Tibial artery (tissue), 4 donors: ENCODE data around the gene DAND5.

Experiments used
- DNase-seq, 2 donors: peaks; one replicate each; pipeline ENCODE4 v3.0.0-alpha.2; 2019
- H3K27ac ChIP-seq, 2 donors: fragments of 200-600 bp; sonication (generic) in 1 of 2; 1 replicate in 1 of 2; 2 replicates in 1 of 2; pipeline ENCODE4 v1.5.1; 2018 to 2019; ENCODE audit warnings: mild to moderate bottlenecking in 1 of 2
- H3K27me3 ChIP-seq, 2 donors: fragments of 200-600 bp; sonication (generic) in 1 of 2; one replicate each; pipeline versions ENCODE4 v1.5.1 to v1.6.0; 2016 to 2019
- H3K36me3 ChIP-seq, 3 donors: fragments of 200-600 bp; sonication (generic) in 2 of 3; one replicate each; pipeline ENCODE4 v1.5.1; 2016 to 2019; ENCODE audit warnings: mild to moderate bottlenecking in 2 of 3
- H3K4me1 ChIP-seq, 4 donors: fragments of 200-600 bp; sonication (generic) in 2 of 4; 1 replicate in 3 of 4; 2 replicates in 1 of 4; pipeline ENCODE4 v1.5.1; 2016 to 2019
- H3K4me3 ChIP-seq, 2 donors: fragments of 200-600 bp; sonication (generic) in 1 of 2; 1 replicate in 1 of 2; 2 replicates in 1 of 2; pipeline ENCODE4 v1.5.1; 2018 to 2019; ENCODE audit warnings: mild to moderate bottlenecking in 2 of 2
- H3K9me3 ChIP-seq, 3 donors: fragments of 200-600 bp; sonication (generic) in 1 of 3; one replicate each; pipeline ENCODE4 v1.5.1; 2016 to 2019
- intact Hi-C: fragments of 100-400 bp; cut with DNase I; formaldehyde crosslinking; loops from one replicate; pipeline ENCODE4 v1.15.0; 2023; ENCODE audit warnings: low total_unique reads
- TF ChIP-seq, protein P1 (sequence below), 2 experiments: fragments of 200-600 bp in 1 of 2; fragments of 450-650 bp in 1 of 2; IDR thresholded peaks; one replicate each; pipeline ENCODE4 v1.5.1; 2017 to 2019; ENCODE audit warnings: antibody characterized with exemption in 2 of 2, mild to moderate bottlenecking in 1 of 2, moderate library complexity in 1 of 2

The DAND5 gene

DNA sequence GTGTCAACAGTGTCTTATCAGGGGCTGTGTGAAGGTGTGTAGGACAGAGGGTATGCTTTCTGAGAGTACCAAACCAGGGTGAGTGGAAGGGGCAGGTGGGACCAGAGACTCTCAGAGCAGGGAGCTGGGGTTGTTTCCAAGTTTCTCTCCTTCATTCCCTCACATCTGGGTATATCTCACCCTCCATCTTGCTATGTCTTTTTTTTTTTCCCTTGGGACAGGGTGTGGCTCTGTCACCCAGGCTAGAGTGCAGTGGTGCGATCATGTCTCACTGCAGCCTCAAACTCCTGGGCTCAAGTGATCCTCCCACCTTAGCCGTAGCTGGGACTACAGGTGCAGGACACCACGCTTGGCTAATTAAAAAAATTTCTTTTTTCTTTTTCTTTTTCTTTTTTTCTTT is 10.6 kb downstream of the DAND5 start:
- no peak for DNase-seq

DNA sequence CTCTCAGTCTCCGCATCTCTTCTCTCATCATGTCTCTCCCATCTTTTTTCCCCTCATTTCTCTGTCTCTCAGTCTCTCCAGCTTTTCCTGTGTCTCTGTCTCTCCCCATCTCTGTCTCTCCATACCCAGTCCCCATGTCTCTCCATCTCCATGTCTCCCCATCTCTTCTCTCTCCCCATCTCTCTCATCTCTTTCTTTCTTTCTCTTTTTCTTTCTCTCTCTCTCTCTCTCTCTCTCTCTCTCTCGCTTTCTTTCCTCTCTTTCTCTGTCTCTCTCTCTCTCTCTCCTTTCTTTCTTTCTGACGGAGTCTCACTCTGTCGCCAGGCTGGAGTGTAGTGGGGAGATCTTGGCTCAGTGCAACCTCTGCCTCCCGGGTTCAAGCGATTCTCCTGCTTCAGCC is 13.3 kb downstream of the DAND5 start:
- Histone ChIP-seq H3K27me3 (no peaks in the 10 kb centered on the region), H3K4me3 (no peak overlapping the region), H3K36me3 (no peaks in the 10 kb centered on the region), H3K27ac (peak overlapping the region in 1 of 2 donors; percentile 50), H3K9me3 (no peaks in the 10 kb centered on the region), H3K4me1 (peaks cover 0 to 30% (median 13%) of the 10 kb centered on the region in 4 donors)
- no peak for DNase-seq
- TF ChIP-seq, protein P1, sequence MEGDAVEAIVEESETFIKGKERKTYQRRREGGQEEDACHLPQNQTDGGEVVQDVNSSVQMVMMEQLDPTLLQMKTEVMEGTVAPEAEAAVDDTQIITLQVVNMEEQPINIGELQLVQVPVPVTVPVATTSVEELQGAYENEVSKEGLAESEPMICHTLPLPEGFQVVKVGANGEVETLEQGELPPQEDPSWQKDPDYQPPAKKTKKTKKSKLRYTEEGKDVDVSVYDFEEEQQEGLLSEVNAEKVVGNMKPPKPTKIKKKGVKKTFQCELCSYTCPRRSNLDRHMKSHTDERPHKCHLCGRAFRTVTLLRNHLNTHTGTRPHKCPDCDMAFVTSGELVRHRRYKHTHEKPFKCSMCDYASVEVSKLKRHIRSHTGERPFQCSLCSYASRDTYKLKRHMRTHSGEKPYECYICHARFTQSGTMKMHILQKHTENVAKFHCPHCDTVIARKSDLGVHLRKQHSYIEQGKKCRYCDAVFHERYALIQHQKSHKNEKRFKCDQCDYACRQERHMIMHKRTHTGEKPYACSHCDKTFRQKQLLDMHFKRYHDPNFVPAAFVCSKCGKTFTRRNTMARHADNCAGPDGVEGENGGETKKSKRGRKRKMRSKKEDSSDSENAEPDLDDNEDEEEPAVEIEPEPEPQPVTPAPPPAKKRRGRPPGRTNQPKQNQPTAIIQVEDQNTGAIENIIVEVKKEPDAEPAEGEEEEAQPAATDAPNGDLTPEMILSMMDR (IDR thresholded peaks at IDR 0.05), result no peak
- intact Hi-C loops, result loop anchor here (2.0 kb wide), 1 partner anchor 110 kb away; no protein-coding TSS in a partner anchor

More for the DNA sequence above, 10.6 kb downstream of the DAND5 start:
- TF ChIP-seq, protein P1 (IDR thresholded peaks at IDR 0.05), result no peak
- intact Hi-C loops, result no loop called here
- no peaks in the 10 kb centered on the region for H3K36me3 ChIP-seq
- H3K27me3 ChIP-seq, result no peaks in the 10 kb centered on the region
- H3K9me3 ChIP-seq, result no peaks in the 10 kb centered on the region
- peaks cover 0 to 21% (median 9%) of the 10 kb centered on the region in 4 donors for H3K4me1 ChIP-seq
- H3K27ac ChIP-seq, result no peak overlapping the region
- H3K4me3 ChIP-seq, result no peak overlapping the region

DNA sequence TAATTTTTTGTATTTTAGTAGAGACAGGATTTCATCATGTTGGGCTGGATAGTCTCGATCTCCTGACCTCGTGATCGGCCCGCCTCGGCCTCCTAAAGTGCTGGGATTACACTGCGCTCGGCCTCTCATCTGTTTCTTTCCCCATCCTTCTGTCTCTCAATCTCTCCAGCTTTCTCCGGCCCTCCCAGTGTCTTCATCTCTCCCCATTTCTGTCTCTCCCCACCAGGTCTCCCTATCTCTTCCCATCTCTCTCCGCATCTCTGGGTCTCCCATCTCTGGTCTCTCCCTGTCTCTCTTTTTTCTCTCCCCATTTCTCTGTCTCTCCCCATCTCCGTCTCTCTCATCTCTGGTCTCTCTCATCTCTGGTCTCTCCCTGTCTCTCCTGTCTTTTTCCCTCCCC is 13.7 kb downstream of the DAND5 start:
- Histone ChIP-seq H3K4me3 (peak overlapping the region; percentile 33 to 43), H3K36me3 (no peaks in the 10 kb centered on the region), H3K27ac (peak overlapping the region; percentile 36 to 50), H3K27me3 (no peaks in the 10 kb centered on the region), H3K9me3 (no peaks in the 10 kb centered on the region), H3K4me1 (peaks cover 0 to 30% (median 13%) of the 10 kb centered on the region in 4 donors)
- no peak for DNase-seq
- intact Hi-C loops, result loop anchor here (2.0 kb wide), 1 partner anchor 110 kb away; no protein-coding TSS in a partner anchor
- TF ChIP-seq, protein P1 (IDR thresholded peaks at IDR 0.05), result no peak

DNA sequence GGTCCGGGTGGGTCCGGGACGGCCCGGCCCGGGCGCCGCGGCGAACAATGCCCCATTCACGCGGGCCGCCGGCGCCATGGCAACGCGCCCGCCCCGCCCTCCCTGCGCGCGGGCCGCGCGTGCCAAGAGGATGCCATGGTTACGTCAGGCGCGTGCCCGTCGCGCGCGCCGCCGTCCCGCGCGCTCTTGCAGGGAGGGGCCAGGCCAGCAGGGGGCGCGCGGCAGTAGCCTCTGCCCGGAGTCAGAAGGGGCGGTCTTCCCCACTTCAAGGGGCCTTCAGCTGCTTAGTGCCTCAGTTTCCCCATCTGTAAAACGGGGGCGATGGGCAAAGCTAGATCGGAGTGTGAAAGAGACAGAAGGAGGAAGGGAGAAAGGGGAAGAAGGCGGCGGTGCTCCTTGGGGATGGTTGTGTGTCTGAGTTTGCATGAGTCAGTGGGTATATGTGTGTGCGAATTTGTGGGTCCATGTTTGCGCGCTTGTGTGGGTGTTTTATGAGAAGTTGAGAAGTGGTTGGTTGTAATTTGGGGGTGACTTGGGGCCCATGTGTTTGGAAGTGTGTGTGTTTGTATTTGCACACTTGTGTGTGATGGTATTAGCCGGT is 14.3 kb downstream of the DAND5 start:
- Histone ChIP-seq H3K27me3 (no peaks in the 10 kb centered on the region), H3K36me3 (no peaks in the 10 kb centered on the region), H3K4me1 (peaks cover 0 to 30% (median 13%) of the 10 kb centered on the region in 4 donors), H3K9me3 (no peaks in the 10 kb centered on the region), H3K27ac (peak overlapping the region; percentile 36 to 50), H3K4me3 (peak overlapping the region; percentile 33 to 43)
- peak; percentile 64 to 89 for DNase-seq
- intact Hi-C loops, result loop anchor here (2.0 kb wide), 1 partner anchor 109 kb away; no protein-coding TSS in a partner anchor
- TF ChIP-seq, protein P1 (IDR thresholded peaks at IDR 0.05), result peak; percentile 93 to 99

DNA sequence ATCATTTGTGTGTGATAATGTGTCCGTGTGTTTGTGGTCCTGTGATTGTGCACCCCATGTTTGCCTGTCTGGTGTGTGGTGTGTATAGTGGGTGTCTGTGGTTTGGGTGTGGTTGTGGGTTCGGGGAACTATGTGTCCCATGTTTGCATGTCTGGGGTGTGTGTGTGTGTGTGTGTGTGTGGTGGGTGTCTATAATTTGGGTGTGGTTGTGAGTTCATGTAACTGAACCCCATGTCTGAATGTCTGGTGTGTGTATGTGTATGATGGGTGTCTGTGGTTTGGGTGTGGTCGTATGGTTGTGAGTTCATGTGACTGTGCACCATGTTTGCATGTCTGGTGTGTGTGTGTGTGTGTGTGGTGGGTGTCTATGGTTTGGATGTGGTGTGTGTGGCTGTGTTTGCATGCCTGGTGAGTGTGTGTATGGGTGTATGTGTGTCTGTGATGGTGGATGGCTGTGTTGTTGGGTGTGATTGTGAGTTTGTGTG is 14.8 kb downstream of the DAND5 start:
- H3K4me1 ChIP-seq, result peaks cover 0 to 30% (median 13%) of the 10 kb centered on the region in 4 donors
- H3K4me3 ChIP-seq, result no peak overlapping the region
- intact Hi-C loops, result no loop called here
- H3K27ac ChIP-seq, result peak overlapping the region in 1 of 2 donors; percentile 29
- H3K36me3 ChIP-seq, result no peaks in the 10 kb centered on the region
- H3K9me3 ChIP-seq, result no peaks in the 10 kb centered on the region
- H3K27me3 ChIP-seq, result no peaks in the 10 kb centered on the region
- TF ChIP-seq, protein P1 (IDR thresholded peaks at IDR 0.05), result no peak
- no peak for DNase-seq
